Measurements from ENCODE around the gene TMA7. TPM values are rescaled to one million over a fixed set of nuclear protein-coding genes. Genes with fewer than 3 reads are reported as not detected.

The TMA7 gene
- total RNA-seq, 1 experiment from 2014 or later: 152 TPM

DNA sequence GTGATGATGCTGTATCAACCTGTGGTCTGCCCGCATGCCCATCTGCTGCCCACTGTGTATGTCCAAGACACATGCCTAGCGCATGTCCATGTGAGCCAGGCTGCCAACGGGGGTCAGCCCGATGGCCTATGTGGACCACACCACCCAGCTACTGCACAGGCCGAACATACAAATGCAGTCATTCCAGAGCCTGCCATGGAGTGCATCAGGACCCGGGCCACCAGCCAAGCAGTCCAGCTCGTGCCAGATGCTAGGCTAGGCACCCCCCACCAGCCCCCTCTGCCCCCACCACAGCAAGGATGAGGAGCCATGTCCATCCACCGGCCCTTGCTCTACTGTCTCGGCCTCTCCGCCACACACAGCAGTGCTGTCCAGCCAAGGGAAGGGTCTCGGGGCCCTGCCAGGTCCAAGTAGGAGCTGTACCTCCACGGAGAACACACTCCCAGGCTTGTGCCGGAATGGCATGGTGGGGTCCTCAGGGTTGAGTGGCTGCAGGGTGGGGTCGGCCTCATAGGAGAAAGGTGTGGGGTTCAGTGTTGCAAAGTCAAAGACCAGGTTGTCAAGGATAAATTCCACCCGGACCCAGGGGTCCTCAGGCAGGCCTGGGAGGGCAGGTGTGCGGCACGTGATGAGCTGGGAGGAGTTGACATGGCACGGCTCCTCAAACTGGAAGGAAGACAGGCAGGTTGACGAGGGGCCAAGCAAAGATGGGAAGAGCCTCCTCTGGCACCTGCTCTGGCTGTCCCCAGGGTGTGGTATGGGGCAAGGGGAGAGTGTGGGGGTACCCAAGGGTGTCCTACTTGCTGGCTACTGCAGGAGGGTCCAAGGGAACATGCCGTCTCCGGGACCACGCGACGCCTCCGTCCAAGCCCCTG is 25.4 kb upstream of the TMA7 start:
- Histone ChIP-seq H3K36me3 (ENCODE audit: insufficient read depth, low read length, poor library complexity, severe bottlenecking) (no peaks in the 10 kb centered on the region), H3K4me3 (ENCODE audit: low read depth, low read length, poor library complexity, severe bottlenecking) (no peak overlapping the region), H3K27me3 (replicated peaks; ENCODE audit: insufficient read depth, low read depth, low read length, poor library complexity) (no peaks in the 10 kb centered on the region), H3K9me3 (ENCODE audit: low read depth, low read length, poor library complexity, severe bottlenecking) (no peaks in the 10 kb centered on the region), H3K27ac (ENCODE audit: low read depth, low read length, poor library complexity, severe bottlenecking) (no peak overlapping the region), H3K4me1 (ENCODE audit: insufficient read depth, low read length, poor library complexity, severe bottlenecking) (no peaks in the 10 kb centered on the region)
- BruUV-seq (replicated peaks): no TSS peak
- no peak for DNase-seq (ENCODE audit: low spot score)
- TF ChIP-seq CTCF (conservative IDR thresholded peaks at IDR 0.05; ENCODE audit: low read depth, low read length): no peak
- TF ChIP-seq EZH2 (IDR thresholded peaks at IDR 0.05; ENCODE audit: borderline replicate concordance, low read depth, low read length, poor library complexity, severe bottlenecking): no peak
- ChIA-PET POLR2A (ENCODE audit: low non-redundant PET) (no interaction called here), CTCF (interaction anchor here (0.5 kb wide), 1 partner anchor 42 kb away, joined by 4 read pairs; no protein-coding TSS in a partner anchor)
- intact Hi-C loops (cut with micrococcal nuclease; ENCODE audit: unreplicated experiment): no loop called here

DNA sequence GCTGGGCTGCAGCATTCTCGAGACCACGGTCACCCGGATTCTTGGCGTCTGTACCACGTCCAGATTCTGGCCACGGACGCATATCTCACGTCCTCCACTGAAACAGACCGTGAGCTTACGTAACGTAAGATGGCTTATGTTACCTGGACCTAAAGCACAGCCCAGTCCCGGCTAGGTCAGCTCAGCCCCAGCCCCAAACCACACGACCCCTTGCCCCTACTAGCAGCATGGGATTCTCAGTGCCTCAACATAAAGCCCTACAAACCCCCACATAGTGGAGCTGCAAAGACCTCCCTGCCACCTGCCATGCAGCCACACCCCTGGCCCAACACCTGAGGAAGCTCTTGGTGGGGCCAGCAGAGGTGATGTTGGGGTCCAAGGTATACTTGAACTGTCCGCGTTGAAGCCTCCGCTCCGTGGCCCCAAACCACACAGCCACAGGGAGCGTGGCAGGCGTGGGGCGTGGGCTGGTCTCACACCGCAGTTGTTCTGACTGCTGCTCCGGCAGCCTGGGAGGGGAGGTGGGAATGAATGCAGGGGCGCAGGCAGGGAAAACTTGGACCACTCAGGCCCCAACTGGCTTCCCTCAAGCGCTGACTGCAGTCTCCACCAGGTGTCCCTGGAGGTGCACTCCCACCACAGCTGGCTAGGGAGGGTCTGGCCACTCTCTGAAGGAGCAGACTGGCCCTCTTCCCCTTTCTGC is 24.7 kb upstream of the TMA7 start:
- Histone ChIP-seq H3K27ac (ENCODE audit: low read depth, low read length, poor library complexity, severe bottlenecking) (no peak overlapping the region), H3K9me3 (ENCODE audit: low read depth, low read length, poor library complexity, severe bottlenecking) (no peaks in the 10 kb centered on the region), H3K27me3 (replicated peaks; ENCODE audit: insufficient read depth, low read depth, low read length, poor library complexity) (no peaks in the 10 kb centered on the region), H3K4me3 (ENCODE audit: low read depth, low read length, poor library complexity, severe bottlenecking) (no peak overlapping the region), H3K36me3 (ENCODE audit: insufficient read depth, low read length, poor library complexity, severe bottlenecking) (no peaks in the 10 kb centered on the region), H3K4me1 (ENCODE audit: insufficient read depth, low read length, poor library complexity, severe bottlenecking) (no peaks in the 10 kb centered on the region)
- no peak for DNase-seq (ENCODE audit: low spot score)
- intact Hi-C loops (cut with micrococcal nuclease; ENCODE audit: unreplicated experiment): no loop called here
- CTCF ChIA-PET: no interaction called here
- BruUV-seq (replicated peaks): no TSS peak
- TF ChIP-seq CTCF (conservative IDR thresholded peaks at IDR 0.05; ENCODE audit: low read depth, low read length): no peak
- no peak for TF ChIP-seq EZH2 (IDR thresholded peaks at IDR 0.05; ENCODE audit: borderline replicate concordance, low read depth, low read length, poor library complexity, severe bottlenecking)
- POLR2A ChIA-PET (ENCODE audit: low non-redundant PET): no interaction called here

DNA sequence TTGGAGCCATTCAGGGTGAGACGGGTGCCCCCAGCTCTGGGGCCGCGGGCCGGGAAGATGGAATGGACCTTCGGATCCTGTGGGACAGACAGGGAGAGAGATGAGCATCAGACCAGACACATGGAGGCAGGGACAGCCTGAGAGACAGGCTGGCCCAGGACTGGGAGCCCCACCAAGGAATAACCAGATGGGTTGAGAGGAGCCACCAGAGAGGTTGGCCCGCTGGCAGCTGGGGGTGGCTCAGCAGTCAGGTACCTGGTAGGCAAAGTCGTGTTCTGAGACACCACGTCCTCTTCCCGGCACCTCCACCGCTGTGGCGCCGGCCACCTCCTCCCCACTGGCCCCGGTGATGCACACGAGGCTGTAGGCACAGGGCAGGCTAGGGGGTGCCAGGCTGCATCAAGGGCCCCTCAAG is 24.0 kb upstream of the TMA7 start:
- H3K4me3 ChIP-seq (ENCODE audit: low read depth, low read length, poor library complexity, severe bottlenecking): no peak overlapping the region
- no peaks in the 10 kb centered on the region for H3K36me3 ChIP-seq (ENCODE audit: insufficient read depth, low read length, poor library complexity, severe bottlenecking)
- TF ChIP-seq EZH2 (IDR thresholded peaks at IDR 0.05; ENCODE audit: borderline replicate concordance, low read depth, low read length, poor library complexity, severe bottlenecking) (no peak), CTCF (conservative IDR thresholded peaks at IDR 0.05; ENCODE audit: low read depth, low read length) (no peak)
- no peak overlapping the region for H3K27ac ChIP-seq (ENCODE audit: low read depth, low read length, poor library complexity, severe bottlenecking)
- DNase-seq (ENCODE audit: low spot score): no peak
- H3K9me3 ChIP-seq (ENCODE audit: low read depth, low read length, poor library complexity, severe bottlenecking): no peaks in the 10 kb centered on the region
- ChIA-PET CTCF (no interaction called here), POLR2A (ENCODE audit: low non-redundant PET) (no interaction called here)
- H3K4me1 ChIP-seq (ENCODE audit: insufficient read depth, low read length, poor library complexity, severe bottlenecking): no peaks in the 10 kb centered on the region
- no TSS peak for BruUV-seq (replicated peaks)
- intact Hi-C loops (cut with micrococcal nuclease; ENCODE audit: unreplicated experiment): no loop called here
- no peaks in the 10 kb centered on the region for H3K27me3 ChIP-seq (replicated peaks; ENCODE audit: insufficient read depth, low read depth, low read length, poor library complexity)
